Endometrium (tissue), 2 donors: ENCODE data around the gene MIGA1.
A peak's percentile ranks its signal among the peaks of the same experiment; 100 is the strongest.

ENCODE experiments used
- FAIRE-seq: peaks from 2 replicates; lab custom pipeline; 2012; peaks lifted over from hg19 to GRCh38; lab: Jason Lieb, UNC
- donor health status: control.
- donor health status: control.

MIGA1 gene

GRCh38 chr1:77847621-77848080 lies 68.2 kb downstream of the MIGA1 start:
- no peak for FAIRE-seq

- no peak for FAIRE-seq
These were observed 70.6 kb downstream of the MIGA1 start for GRCh38 chr1:77850082-77850481.

GRCh38 chr1:77857552-77857951 lies 78.1 kb downstream of the MIGA1 start:
- FAIRE-seq: no peak

GRCh38 chr1:77858725-77859124 lies 79.3 kb downstream of the MIGA1 start:
- no peak for FAIRE-seq

- no peak for FAIRE-seq
These were observed 79.8 kb downstream of the MIGA1 start for GRCh38 chr1:77859248-77859647.

- no peak for FAIRE-seq
These were observed 86.8 kb downstream of the MIGA1 start for GRCh38 chr1:77866296-77866695.

GRCh38 chr1:77872645-77873044 lies 93.2 kb downstream of the MIGA1 start:
- FAIRE-seq: no peak

- no peak for FAIRE-seq
These were observed 94.0 kb downstream of the MIGA1 start for GRCh38 chr1:77873461-77873860.

- FAIRE-seq: no peak
These were observed 95.5 kb downstream of the MIGA1 start for GRCh38 chr1:77874804-77875445.

- no peak for FAIRE-seq
These were observed 97.4 kb downstream of the MIGA1 start for GRCh38 chr1:77876884-77877283.

GRCh38 chr1:77881061-77881460 lies 101.6 kb downstream of the MIGA1 start:
- no peak for FAIRE-seq

- no peak for FAIRE-seq
These were observed 103.0 kb downstream of the MIGA1 start for GRCh38 chr1:77882411-77882810.

- no peak for FAIRE-seq
These were observed 108.8 kb downstream of the MIGA1 start, which contains the start of gene NEXN for GRCh38 chr1:77888081-77888780. Gene NEXN (plus strand): TSS chr1:77888624. CDS start chr1:77916107, 27,483 bp downstream.

GRCh38 chr1:77888781-77889642 lies 109.6 kb downstream of the MIGA1 start:
- no peak for FAIRE-seq

GRCh38 chr1:77889671-77890070 lies 110.2 kb downstream of the MIGA1 start:
- no peak for FAIRE-seq

GRCh38 chr1:77891200-77891599 lies 111.8 kb downstream of the MIGA1 start:
- no peak for FAIRE-seq

- FAIRE-seq: no peak
These were observed 120.3 kb downstream of the MIGA1 start for GRCh38 chr1:77899647-77900320.

GRCh38 chr1:77900687-77901293 lies 121.3 kb downstream of the MIGA1 start:
- peak; percentile 74 for FAIRE-seq

GRCh38 chr1:77905603-77906002 lies 126.2 kb downstream of the MIGA1 start:
- FAIRE-seq: no peak

GRCh38 chr1:77906019-77906545 lies 126.6 kb downstream of the MIGA1 start:
- peak; percentile 53 for FAIRE-seq

GRCh38 chr1:77906624-77907023 lies 127.2 kb downstream of the MIGA1 start:
- no peak for FAIRE-seq
